Ovary (tissue), 9 donors: Measurements from ENCODE around the gene PDE6H. TPM values are rescaled to one million over a fixed set of nuclear protein-coding genes. Genes with fewer than 3 reads are reported as not detected.

Experiments
- DNase-seq, 5 donors: peaks; one replicate each; pipeline ENCODE4 v3.0.0-alpha.2; 2019 to 2020
- H3K27ac ChIP-seq, 2 donors: fragments of 200-600 bp; one replicate each; pipeline versions ENCODE4 v1.5.1 to v1.8.0; 2019 to 2022
- H3K27me3 ChIP-seq: fragments of 200-600 bp; one replicate; pipeline ENCODE4 v1.8.0; 2022
- H3K36me3 ChIP-seq: fragments of 200-600 bp; sonication (generic); one replicate; pipeline ENCODE4 v1.5.1; 2019
- H3K4me1 ChIP-seq: one replicate; pipeline ENCODE4 v1.8.1; 2013; ENCODE audit warnings: mild to moderate bottlenecking, moderate library complexity; ENCODE audit not compliant: insufficient read depth
- H3K4me3 ChIP-seq: fragments of 200-600 bp; sonication (generic); one replicate; pipeline ENCODE4 v1.5.1; 2017
- H3K9me3 ChIP-seq, 2 donors: fragments of 200-600 bp in 1 of 2; sonication (generic) in 1 of 2; one replicate each; pipeline versions ENCODE4 v1.5.1 to v1.8.1; 2013 to 2019; ENCODE audit warnings: mild to moderate bottlenecking in 1 of 2, moderate library complexity in 1 of 2
- EP300 ChIP-seq: sonication (generic); formaldehyde crosslinking; IDR thresholded peaks from one replicate; pipeline ENCODE4 v1.6.1; 2017; ENCODE audit warnings: antibody characterized with exemption
- POLR2A ChIP-seq: fragments of 450-650 bp; IDR thresholded peaks from one replicate; pipeline ENCODE4 v1.6.1; 2017; ENCODE audit warnings: antibody characterized with exemption, mild to moderate bottlenecking, moderate library complexity
- WGBS, 3 donors: extraction: QIAGEN DNeasy Blood & Tissue Kit in 1 of 3; methylation state at CpG; one replicate each; pipeline versions ENCODE4 v1.1.5 to v1.1.7; 2013 to 2017; 5-methylcytosine and 5-hydroxymethylcytosine counted together
- intact Hi-C, 4 donors: fragments of 100-400 bp; cut with DNase I; formaldehyde crosslinking; loops; one replicate each; pipeline versions ENCODE4 v1.11.0 to v1.15.1; 2022 to 2023
- polyA plus RNA-seq, 2 donors: library from polyadenylated mRNA; stranded (reverse); fragments of 200-250 nt in 1 of 2; fragments of 350-450 nt in 1 of 2; fragmentation: Illumina TruSeq in 1 of 2; extraction: RNeasy Lipid Tissue Mini Kit (QIAGEN cat#74804) in 1 of 2; gene quantifications; one replicate each; pipeline ENCODE4 v1.2.3, GENCODE V29; 2013 to 2014
- total RNA-seq, 7 donors: library from RNA; depleted of rRNA in 2 of 7; stranded (reverse); fragments of >200 nt in 2 of 7; fragmentation: NEBNext Ultra II Directional in 3 of 7; extraction: Animal tissue kit (Norgen Biotek cat#: 25700) in 3 of 7; gene quantifications; one replicate each; pipeline versions ENCODE4 v1.1.0 to v1.2.4, GENCODE V29; 2016 to 2023
- TF ChIP-seq, protein P1 (sequence below), 3 donors: fragments of 450-650 bp in 2 of 3; fragments of 200-600 bp in 1 of 3; IDR thresholded peaks; one replicate each; pipeline versions ENCODE4 v1.5.1 to v1.8.0; 2016 to 2022; ENCODE audit warnings: antibody characterized with exemption in 3 of 3, mild to moderate bottlenecking in 1 of 3
- donor health status: DM: no; HTN: no; CAD: no; lungs with moderate emphysema.
- donor health status: DM: no; HTN: no; CAD: no.
- donor health status: Bipolar disorder and iron deficiency.
- donor health status: DM: yes; HTN: yes; CAD: no.
- donor health status: DM: no; HTN: no; CAD: no.
- donor health status: DM: yes; HTN: yes; CAD: no.

The PDE6H gene
- total and polyA plus RNA-seq, 9 donors = not detected

DNA sequence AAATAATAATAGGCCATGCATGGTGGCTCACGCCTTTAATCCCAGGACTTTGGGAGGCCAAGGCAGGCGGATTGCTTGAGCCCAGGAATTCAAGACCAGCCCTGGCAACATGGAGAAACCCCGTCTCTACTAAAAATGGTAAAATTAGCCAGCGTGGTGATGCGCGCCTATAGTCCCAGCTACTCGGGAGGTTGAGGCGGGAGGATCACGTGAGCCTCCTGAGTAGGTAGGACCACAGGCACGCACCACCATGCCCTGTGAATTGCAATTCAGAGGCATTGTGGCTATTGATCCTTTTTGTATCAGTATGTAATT, 13.8 kb upstream of the PDE6H start:
- TF ChIP-seq EP300 (no peak), POLR2A (no peak)
- TF ChIP-seq, protein P1, sequence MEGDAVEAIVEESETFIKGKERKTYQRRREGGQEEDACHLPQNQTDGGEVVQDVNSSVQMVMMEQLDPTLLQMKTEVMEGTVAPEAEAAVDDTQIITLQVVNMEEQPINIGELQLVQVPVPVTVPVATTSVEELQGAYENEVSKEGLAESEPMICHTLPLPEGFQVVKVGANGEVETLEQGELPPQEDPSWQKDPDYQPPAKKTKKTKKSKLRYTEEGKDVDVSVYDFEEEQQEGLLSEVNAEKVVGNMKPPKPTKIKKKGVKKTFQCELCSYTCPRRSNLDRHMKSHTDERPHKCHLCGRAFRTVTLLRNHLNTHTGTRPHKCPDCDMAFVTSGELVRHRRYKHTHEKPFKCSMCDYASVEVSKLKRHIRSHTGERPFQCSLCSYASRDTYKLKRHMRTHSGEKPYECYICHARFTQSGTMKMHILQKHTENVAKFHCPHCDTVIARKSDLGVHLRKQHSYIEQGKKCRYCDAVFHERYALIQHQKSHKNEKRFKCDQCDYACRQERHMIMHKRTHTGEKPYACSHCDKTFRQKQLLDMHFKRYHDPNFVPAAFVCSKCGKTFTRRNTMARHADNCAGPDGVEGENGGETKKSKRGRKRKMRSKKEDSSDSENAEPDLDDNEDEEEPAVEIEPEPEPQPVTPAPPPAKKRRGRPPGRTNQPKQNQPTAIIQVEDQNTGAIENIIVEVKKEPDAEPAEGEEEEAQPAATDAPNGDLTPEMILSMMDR (IDR thresholded peaks at IDR 0.05) = no peak
- H3K9me3 ChIP-seq = no peaks in the 10 kb centered on the region
- no peak overlapping the region for H3K4me3 ChIP-seq
- 92 to 96% (median 92%) methylated on average over 10 of the region's 10 CpGs for WGBS, 3 donors
- no peak overlapping the region for H3K27ac ChIP-seq
- intact Hi-C loops = loop anchor here in 3 of 4 donors (5.0 to 10.0 kb wide), 3 partner anchors 64 to 1167 kb away; no protein-coding TSS in a partner anchor
- H3K4me1 ChIP-seq = peaks cover 2% of the 10 kb centered on the region
- H3K36me3 ChIP-seq = no peaks in the 10 kb centered on the region
- no peak for DNase-seq
- H3K27me3 ChIP-seq = no peaks in the 10 kb centered on the region

DNA sequence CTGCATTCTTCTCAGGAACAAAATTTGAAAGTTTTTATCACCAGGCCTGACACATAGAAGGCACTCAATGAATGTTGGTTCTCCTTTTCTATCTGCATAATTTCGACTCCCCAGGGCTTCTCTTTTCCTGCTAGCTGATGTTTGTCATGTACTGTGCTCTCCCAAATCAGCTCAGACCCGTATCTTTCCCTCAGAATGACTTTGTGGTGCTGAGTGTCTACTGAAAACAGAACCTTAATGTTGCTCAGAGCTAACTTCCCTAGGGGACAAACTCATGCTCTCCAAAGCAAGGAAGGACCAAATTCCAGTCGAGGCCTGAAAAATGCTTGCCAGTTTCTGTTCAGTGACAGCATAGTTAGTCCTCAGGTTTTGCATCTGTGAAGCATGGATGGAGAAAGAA, 13.4 kb upstream of the PDE6H start:
- Histone ChIP-seq H3K4me3 (no peak overlapping the region), H3K27me3 (no peaks in the 10 kb centered on the region), H3K4me1 (peaks cover 2% of the 10 kb centered on the region), H3K36me3 (no peaks in the 10 kb centered on the region), H3K27ac (no peak overlapping the region), H3K9me3 (no peaks in the 10 kb centered on the region)
- intact Hi-C loops = loop anchor here in 3 of 4 donors (5.0 to 10.0 kb wide), 3 partner anchors 65 to 1167 kb away; no protein-coding TSS in a partner anchor
- TF ChIP-seq, protein P1 (IDR thresholded peaks at IDR 0.05) = no peak
- TF ChIP-seq EP300 (no peak), POLR2A (no peak)
- DNase-seq = no peak
- 66 to 83% (median 73%) methylated on average over 3 of the region's 3 CpGs for WGBS, 3 donors

DNA sequence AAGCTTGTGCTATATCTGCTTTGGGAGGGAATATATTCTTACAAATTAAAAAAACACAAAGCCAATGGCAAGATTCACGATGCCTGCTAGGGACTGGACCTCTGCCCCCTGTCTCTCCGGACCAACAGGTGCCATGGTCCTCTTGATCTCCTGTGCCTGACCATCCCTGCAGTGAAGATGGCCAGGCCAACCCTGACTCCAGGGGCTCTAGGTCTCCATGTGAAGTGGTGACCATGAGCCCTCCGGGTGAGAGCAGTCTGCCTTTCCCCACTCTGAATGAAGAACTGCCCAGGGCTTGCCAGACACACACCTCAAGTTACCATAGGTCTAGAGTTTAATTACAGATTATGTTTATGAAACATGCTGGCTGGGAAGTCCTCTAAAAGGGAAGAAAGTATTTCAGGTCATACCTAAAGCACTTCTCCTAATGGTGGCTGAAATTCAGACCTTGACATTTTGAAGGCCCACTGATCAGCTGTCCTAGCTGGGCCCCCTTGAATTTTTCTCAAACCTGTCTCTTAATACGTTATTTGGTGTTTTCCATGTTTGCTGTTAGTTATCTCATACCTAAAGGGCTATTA, 12.8 kb upstream of the PDE6H start:
- Histone ChIP-seq H3K4me3 (peak overlapping the region; percentile 9), H3K36me3 (no peaks in the 10 kb centered on the region), H3K9me3 (no peaks in the 10 kb centered on the region), H3K27ac (no peak overlapping the region), H3K27me3 (no peaks in the 10 kb centered on the region), H3K4me1 (peaks cover 2% of the 10 kb centered on the region)
- no peak for DNase-seq
- WGBS, 3 donors = 88 to 90% (median 88%) methylated on average over 4 of the region's 4 CpGs
- intact Hi-C loops = loop anchor here in 3 of 4 donors (5.0 to 10.0 kb wide), 3 partner anchors 65 to 1168 kb away; no protein-coding TSS in a partner anchor
- TF ChIP-seq, protein P1 (IDR thresholded peaks at IDR 0.05) = no peak
- TF ChIP-seq EP300 = no peak

DNA sequence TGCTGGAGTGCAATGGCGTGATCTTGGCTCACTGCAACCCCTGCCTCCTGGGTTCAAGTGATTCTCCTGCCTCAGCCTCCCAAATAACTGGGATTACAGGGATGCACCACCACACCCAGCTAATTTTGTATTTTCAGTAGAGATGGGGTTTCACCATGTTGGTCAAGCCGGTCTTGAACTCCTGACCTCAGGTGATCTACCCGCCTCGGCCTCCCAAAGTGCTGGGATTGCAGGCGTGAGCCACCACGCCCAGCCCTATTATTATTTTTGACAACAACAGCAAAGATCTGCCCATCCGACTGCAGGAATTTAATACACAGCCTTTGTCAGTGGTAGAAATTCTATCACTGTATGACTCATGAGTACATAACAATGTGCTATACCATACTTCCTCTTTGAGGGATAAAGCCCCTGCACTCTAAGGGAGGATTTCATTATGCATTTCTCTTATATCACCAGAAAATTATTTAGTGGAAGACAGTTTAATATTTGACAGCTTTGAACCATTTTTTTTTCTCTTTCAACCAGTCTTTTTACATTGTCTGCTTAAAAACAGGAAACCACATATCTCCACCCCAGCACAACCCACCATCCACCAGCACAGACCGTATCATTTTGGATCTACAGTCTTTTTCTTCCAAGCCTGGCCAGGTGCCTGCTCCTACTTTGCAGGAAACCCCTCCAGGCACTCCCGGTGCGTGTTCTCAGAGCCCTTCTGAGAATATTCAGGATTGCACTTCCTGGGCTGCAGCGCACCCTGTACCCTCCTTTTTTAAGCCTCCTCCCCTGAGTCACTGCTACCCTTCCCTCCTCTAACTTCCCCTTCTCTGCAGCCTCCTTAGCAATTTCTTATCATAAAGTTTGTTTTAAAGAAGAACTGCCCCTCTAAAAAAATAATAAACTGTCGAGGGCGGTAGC, 12.0 kb upstream of the PDE6H start:
- TF ChIP-seq POLR2A (no peak), EP300 (no peak)
- TF ChIP-seq, protein P1 (IDR thresholded peaks at IDR 0.05) = no peak
- Histone ChIP-seq H3K27me3 (no peaks in the 10 kb centered on the region), H3K36me3 (no peaks in the 10 kb centered on the region), H3K4me1 (peaks cover 2% of the 10 kb centered on the region), H3K4me3 (peak overlapping the region; percentile 35), H3K27ac (no peak overlapping the region), H3K9me3 (no peaks in the 10 kb centered on the region)
- intact Hi-C loops = no loop called here
- 48 to 54% (median 52%) methylated on average over 13 of the region's 13 CpGs for WGBS, 3 donors
- DNase-seq = no peak
